Body of pancreas (tissue), 4 donors: ENCODE measurements around the gene EYA4. TPM values are rescaled to one million over a fixed set of nuclear protein-coding genes. Genes with fewer than 3 reads are reported as not detected.

Source experiments
- ATAC-seq: fragments of 150-250 bp; one replicate; pipeline ENCODE4 v1.9.1; 2016
- DNase-seq, 4 donors: peaks; one replicate each; pipeline ENCODE4 v3.0.0-alpha.2; 2019
- H3K27ac ChIP-seq, 4 donors: fragments of 200-600 bp; sonication (generic); 1 replicate in 3 of 4; 2 replicates in 1 of 4; pipeline versions ENCODE4 v1.5.1 to v1.6.1; 2016 to 2019; ENCODE audit warnings: mild to moderate bottlenecking in 1 of 4, mixed read lengths in 1 of 4, moderate library complexity in 1 of 4
- H3K27me3 ChIP-seq, 2 donors: fragments of 200-600 bp; sonication (generic); one replicate each; pipeline ENCODE4 v1.6.0; 2016; ENCODE audit warnings: mild to moderate bottlenecking in 1 of 2
- H3K36me3 ChIP-seq, 2 donors: fragments of 200-600 bp; sonication (generic); replicated peaks in 1 of 2; 2 replicates each; pipeline ENCODE4 v1.5.1; 2016; ENCODE audit warnings: low read depth in 2 of 2; ENCODE audit not compliant: insufficient read depth in 1 of 2
- H3K4me1 ChIP-seq: fragments of 200-600 bp; sonication (generic); one replicate; pipeline ENCODE4 v1.6.0; 2016
- H3K4me3 ChIP-seq, 2 donors: fragments of 200-600 bp; sonication (generic); 1 replicate in 1 of 2; 2 replicates in 1 of 2; pipeline ENCODE4 v1.5.1; 2016 to 2019
- H3K9me3 ChIP-seq, 3 donors: fragments of 200-600 bp; sonication (generic); 1 replicate in 2 of 3; 2 replicates in 1 of 3; pipeline ENCODE4 v1.5.1; 2016
- POLR2A ChIP-seq, 3 donors: fragments of 450-650 bp; IDR thresholded peaks; one replicate each; pipeline ENCODE4 v1.6.1; 2016; ENCODE audit warnings: antibody characterized with exemption in 3 of 3, mild to moderate bottlenecking in 2 of 3
- WGBS, 2 donors: methylation state at CpG; one replicate each; pipeline ENCODE4 v1.1.5; 2017; 5-methylcytosine and 5-hydroxymethylcytosine counted together
- intact Hi-C: fragments of 100-400 bp; cut with DNase I; formaldehyde crosslinking; loops from one replicate; pipeline ENCODE4 v1.15.1; 2023
- total RNA-seq, 2 donors: library from RNA; depleted of rRNA; stranded (reverse); fragments of >200 nt; gene quantifications; one replicate each; pipeline ENCODE4 v1.1.0, GENCODE V29; 2016
- TF ChIP-seq, protein P1 (sequence below), 7 experiments: fragments of 450-650 bp in 4 of 7; fragments of 200-600 bp in 3 of 7; sonication (generic) in 3 of 7; IDR thresholded peaks; one replicate each; pipeline ENCODE4 v1.5.1; 2016 to 2019; ENCODE audit warnings: antibody characterized with exemption in 7 of 7

EYA4 gene
- total RNA-seq, 2 donors from 2014 or later: 0.26 to 5.3 TPM

DNA sequence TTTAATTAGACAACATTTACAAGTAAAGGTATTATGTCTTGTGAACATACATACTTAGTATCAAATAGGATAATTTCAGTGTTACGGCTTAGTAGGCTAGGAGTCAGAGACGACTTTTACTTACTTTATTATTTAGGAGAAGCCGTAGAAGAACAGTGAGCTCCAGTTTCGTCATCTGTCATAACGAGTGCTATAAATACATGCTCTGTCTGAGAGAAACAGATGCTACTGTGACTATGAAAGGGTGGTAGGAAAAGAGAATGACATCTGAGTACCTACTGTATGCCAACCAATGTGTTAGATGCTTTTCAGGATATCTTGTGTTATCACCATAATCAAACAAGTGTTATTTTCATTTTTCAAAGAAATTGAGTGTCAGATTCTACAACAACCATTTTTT, 119.0 kb downstream of the EYA4 start:
- WGBS, 2 donors: 81 to 84% methylated on average over 5 of the region's 5 CpGs
- Histone ChIP-seq H3K27ac (no peak overlapping the region), H3K27me3 (no peaks in the 10 kb centered on the region), H3K9me3 (no peaks in the 10 kb centered on the region), H3K36me3 (no peaks in the 10 kb centered on the region), H3K4me3 (no peak overlapping the region), H3K4me1 (no peaks in the 10 kb centered on the region)
- TF ChIP-seq POLR2A (IDR thresholded peaks at IDR 0.05): no peak
- TF ChIP-seq, protein P1, sequence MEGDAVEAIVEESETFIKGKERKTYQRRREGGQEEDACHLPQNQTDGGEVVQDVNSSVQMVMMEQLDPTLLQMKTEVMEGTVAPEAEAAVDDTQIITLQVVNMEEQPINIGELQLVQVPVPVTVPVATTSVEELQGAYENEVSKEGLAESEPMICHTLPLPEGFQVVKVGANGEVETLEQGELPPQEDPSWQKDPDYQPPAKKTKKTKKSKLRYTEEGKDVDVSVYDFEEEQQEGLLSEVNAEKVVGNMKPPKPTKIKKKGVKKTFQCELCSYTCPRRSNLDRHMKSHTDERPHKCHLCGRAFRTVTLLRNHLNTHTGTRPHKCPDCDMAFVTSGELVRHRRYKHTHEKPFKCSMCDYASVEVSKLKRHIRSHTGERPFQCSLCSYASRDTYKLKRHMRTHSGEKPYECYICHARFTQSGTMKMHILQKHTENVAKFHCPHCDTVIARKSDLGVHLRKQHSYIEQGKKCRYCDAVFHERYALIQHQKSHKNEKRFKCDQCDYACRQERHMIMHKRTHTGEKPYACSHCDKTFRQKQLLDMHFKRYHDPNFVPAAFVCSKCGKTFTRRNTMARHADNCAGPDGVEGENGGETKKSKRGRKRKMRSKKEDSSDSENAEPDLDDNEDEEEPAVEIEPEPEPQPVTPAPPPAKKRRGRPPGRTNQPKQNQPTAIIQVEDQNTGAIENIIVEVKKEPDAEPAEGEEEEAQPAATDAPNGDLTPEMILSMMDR (IDR thresholded peaks at IDR 0.05): no peak
- no peak for DNase-seq
- intact Hi-C loops: no loop called here
- no peak for ATAC-seq

- H3K4me1 ChIP-seq: no peaks in the 10 kb centered on the region
- no peaks in the 10 kb centered on the region for H3K27me3 ChIP-seq
- H3K9me3 ChIP-seq: no peaks in the 10 kb centered on the region
- TF ChIP-seq POLR2A (IDR thresholded peaks at IDR 0.05): no peak
- TF ChIP-seq, protein P1 (IDR thresholded peaks at IDR 0.05): no peak
- DNase-seq: peak in 2 of 4 donors; percentile 3 to 12
- intact Hi-C loops: no loop called here
- no peak overlapping the region for H3K27ac ChIP-seq
- peak; percentile 53 for ATAC-seq
- H3K36me3 ChIP-seq: no peaks in the 10 kb centered on the region
- H3K4me3 ChIP-seq: no peak overlapping the region
- WGBS, 2 donors: 23 to 25% methylated on average over 4 of the region's 4 CpGs
Observed at GRCh38 chr6:133362813-133363212, 121.7 kb downstream of the EYA4 start.

GRCh38 chr6:133368664-133369063, 127.5 kb downstream of the EYA4 start:
- H3K4me1 ChIP-seq: no peaks in the 10 kb centered on the region
- no peak overlapping the region for H3K27ac ChIP-seq
- H3K4me3 ChIP-seq: no peak overlapping the region
- intact Hi-C loops: no loop called here
- no peak for TF ChIP-seq POLR2A (IDR thresholded peaks at IDR 0.05)
- TF ChIP-seq, protein P1 (IDR thresholded peaks at IDR 0.05): peak in 1 of 7 experiments; percentile 26
- DNase-seq: peak in 2 of 4 donors; percentile 3 to 15
- no peaks in the 10 kb centered on the region for H3K36me3 ChIP-seq
- H3K27me3 ChIP-seq: no peaks in the 10 kb centered on the region
- no peaks in the 10 kb centered on the region for H3K9me3 ChIP-seq
- no peak for ATAC-seq
- WGBS, 2 donors: 34 to 47% methylated on average over 5 of the region's 5 CpGs

- TF ChIP-seq POLR2A (IDR thresholded peaks at IDR 0.05): no peak
- TF ChIP-seq, protein P1 (IDR thresholded peaks at IDR 0.05): no peak
Observed at GRCh38 chr6:133369773-133370272, 128.7 kb downstream of the EYA4 start.

DNA sequence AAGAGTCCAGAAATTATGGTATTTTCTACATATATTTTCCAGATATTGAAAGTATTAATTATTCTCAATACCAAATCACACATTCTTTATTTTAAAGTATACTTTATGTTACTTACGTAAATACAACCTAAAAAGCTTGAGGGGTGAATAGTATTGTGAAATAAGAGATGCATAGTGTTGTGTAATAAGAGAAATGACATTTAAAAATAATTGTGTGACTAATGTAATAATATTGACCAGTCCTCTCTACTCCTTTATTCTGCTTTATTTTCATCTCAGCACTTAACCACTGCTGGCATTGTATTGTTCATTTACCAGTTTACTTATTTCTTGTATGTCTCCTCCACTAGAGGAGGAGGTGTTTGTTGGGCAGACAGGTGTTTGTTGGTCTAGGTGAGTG, 135.6 kb downstream of the EYA4 start:
- no peak for DNase-seq
- H3K4me1 ChIP-seq: no peaks in the 10 kb centered on the region
- 78 to 79% methylated on average over 1 of the region's 1 CpG for WGBS, 2 donors
- no peak overlapping the region for H3K4me3 ChIP-seq
- no peaks in the 10 kb centered on the region for H3K27me3 ChIP-seq
- TF ChIP-seq, protein P1 (IDR thresholded peaks at IDR 0.05): no peak
- no peak for TF ChIP-seq POLR2A (IDR thresholded peaks at IDR 0.05)
- intact Hi-C loops: no loop called here
- no peaks in the 10 kb centered on the region for H3K9me3 ChIP-seq
- H3K27ac ChIP-seq: no peak overlapping the region
- ATAC-seq: no peak
- no peaks in the 10 kb centered on the region for H3K36me3 ChIP-seq

More at GRCh38 chr6:133369773-133370272, 128.7 kb downstream of the EYA4 start:
- intact Hi-C loops: no loop called here
- WGBS, 2 donors: 38% methylated on average over 7 of the region's 7 CpGs
- ATAC-seq (no peak), DNase-seq (no peak)
- no peak overlapping the region for H3K27ac ChIP-seq
- H3K36me3 ChIP-seq: no peaks in the 10 kb centered on the region
- H3K4me1 ChIP-seq: no peaks in the 10 kb centered on the region
- no peaks in the 10 kb centered on the region for H3K9me3 ChIP-seq
- no peak overlapping the region for H3K4me3 ChIP-seq
- H3K27me3 ChIP-seq: no peaks in the 10 kb centered on the region
